ENCODE results near the gene LARGE1. TPM values are rescaled to one million over a fixed set of nuclear protein-coding genes. Genes with fewer than 3 reads are reported as not detected.

The LARGE1 gene
- total RNA-seq, 2 experiments from 2014 or later, result 0.69 to 1.1 TPM

DNA sequence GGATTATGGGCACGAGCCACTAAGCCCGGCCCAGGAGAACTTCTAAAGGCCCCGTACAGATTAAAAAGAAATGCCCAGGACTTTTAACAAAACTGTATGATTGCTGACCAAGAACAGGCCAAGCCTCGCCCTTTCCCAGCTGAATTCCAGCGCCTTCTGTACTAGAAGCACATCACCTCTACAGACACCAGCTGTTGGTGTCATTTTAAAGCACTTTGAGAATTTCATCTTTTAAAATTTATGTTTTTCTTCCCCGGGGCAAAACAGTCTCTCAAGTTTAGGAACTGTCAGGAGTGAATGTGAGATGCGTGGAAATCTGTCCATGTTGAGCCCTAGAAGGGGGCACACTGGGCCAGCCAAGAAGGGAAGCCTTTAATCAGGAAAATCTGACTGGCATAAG is 362.4 kb downstream of the LARGE1 start:
- CTCF ChIA-PET, result no interaction called here
- no peak overlapping the region for H3K27ac Mint-ChIP-seq
- H3K27me3 Mint-ChIP-seq (ENCODE audit: low read depth), result no peaks in the 10 kb centered on the region
- H3K9me3 Mint-ChIP-seq, result peaks cover 6% of the 10 kb centered on the region
- no peak overlapping the region for H3K4me3 Mint-ChIP-seq
- H3K36me3 Mint-ChIP-seq (ENCODE audit: low read depth), result no peaks in the 10 kb centered on the region
- DNase-seq, result no peak
- no peaks in the 10 kb centered on the region for H3K4me1 Mint-ChIP-seq (ENCODE audit: low read depth)
- intact Hi-C loops (cut with micrococcal nuclease), result no loop called here

DNA sequence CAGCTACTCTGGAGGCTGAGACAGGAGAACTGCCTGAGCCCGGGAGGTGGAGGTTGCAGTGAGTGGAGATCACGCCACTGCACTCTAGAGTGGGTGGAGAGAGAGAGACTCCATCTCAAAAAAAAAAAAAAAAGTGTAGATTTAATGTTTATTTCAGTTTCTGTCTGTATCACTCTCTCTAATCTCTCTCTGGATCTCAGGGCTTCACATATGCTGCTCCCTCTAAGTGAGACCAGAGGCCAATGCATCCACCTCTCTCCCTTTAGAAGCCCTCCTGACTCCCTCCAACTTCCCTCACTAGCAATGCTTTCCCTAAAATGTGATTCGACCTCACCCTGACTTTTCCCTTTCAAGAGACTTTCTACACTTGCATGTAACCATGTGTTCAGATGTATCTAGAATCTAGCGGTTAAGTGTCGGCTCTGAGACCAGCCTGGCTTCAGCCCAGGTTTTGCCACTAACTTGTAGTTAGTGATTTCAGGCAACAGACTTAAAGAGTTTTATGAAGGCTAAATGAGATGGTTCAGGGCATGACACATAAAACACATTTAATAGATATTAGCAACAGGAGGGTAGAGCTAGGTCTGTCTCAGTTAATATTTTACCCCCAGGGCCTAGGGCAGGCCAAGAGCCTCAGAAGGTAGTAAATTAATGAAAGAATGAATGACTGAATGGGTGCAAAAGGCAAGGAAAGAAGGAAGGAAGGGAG is 364.3 kb downstream of the LARGE1 start:
- Mint-ChIP-seq H3K4me3 (no peak overlapping the region), H3K4me1 (ENCODE audit: low read depth) (no peaks in the 10 kb centered on the region), H3K36me3 (ENCODE audit: low read depth) (no peaks in the 10 kb centered on the region), H3K27me3 (ENCODE audit: low read depth) (no peaks in the 10 kb centered on the region), H3K9me3 (peaks cover 6% of the 10 kb centered on the region), H3K27ac (no peak overlapping the region)
- intact Hi-C loops (cut with micrococcal nuclease), result no loop called here
- CTCF ChIA-PET, result no interaction called here
- no peak for DNase-seq

DNA sequence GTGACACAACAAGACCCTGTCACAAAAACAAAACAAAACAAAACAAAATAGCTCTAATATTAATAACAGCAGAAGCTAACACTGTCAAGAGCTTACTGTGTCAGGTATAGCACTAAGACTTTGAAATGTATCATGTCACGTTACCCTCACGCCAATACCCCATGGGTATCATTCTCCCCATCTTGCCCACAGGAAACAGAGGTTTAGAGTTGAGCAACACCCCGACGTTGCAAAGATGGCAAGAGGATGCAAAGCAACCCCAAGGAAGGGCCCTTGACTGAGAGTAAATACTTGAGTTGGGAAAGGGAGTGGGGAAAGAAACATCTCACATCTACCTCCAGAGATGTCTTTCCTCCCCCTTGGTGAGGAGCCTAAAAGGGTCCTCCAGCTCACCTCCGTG is 366.8 kb downstream of the LARGE1 start:
- intact Hi-C loops (cut with micrococcal nuclease), result no loop called here
- no peak for DNase-seq
- no peaks in the 10 kb centered on the region for H3K27me3 Mint-ChIP-seq (ENCODE audit: low read depth)
- H3K4me1 Mint-ChIP-seq (ENCODE audit: low read depth), result no peaks in the 10 kb centered on the region
- no peaks in the 10 kb centered on the region for H3K36me3 Mint-ChIP-seq (ENCODE audit: low read depth)
- no peak overlapping the region for H3K27ac Mint-ChIP-seq
- H3K9me3 Mint-ChIP-seq, result no peaks in the 10 kb centered on the region
- H3K4me3 Mint-ChIP-seq, result no peak overlapping the region
- CTCF ChIA-PET, result interaction anchor here (1.4 kb wide), 1 partner anchor 35 kb away, joined by 3 read pairs; no protein-coding TSS in a partner anchor

DNA sequence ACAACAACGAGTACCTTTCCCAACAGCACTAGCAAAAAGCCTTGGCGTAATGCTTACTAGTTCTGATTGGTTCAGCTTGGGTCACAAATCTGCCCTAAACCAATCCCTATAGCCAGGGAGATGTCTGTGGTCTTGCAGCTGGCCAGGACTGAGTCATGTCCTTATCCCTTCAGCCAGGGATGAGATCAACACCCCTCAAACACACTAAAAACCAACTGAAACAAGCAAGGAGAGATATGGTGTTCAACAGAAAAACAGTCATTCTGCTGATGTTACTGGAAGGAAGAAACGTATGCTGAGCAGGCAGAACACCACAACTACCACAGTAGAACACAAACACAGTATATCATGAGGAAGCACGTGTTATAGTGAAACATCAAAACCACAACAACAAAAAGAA is 375.6 kb downstream of the LARGE1 start:
- no peaks in the 10 kb centered on the region for H3K4me1 Mint-ChIP-seq (ENCODE audit: low read depth)
- CTCF ChIA-PET, result no interaction called here
- no peaks in the 10 kb centered on the region for H3K27me3 Mint-ChIP-seq (ENCODE audit: low read depth)
- H3K27ac Mint-ChIP-seq, result no peak overlapping the region
- H3K9me3 Mint-ChIP-seq, result peaks cover 5% of the 10 kb centered on the region
- DNase-seq, result no peak
- no peaks in the 10 kb centered on the region for H3K36me3 Mint-ChIP-seq (ENCODE audit: low read depth)
- no peak overlapping the region for H3K4me3 Mint-ChIP-seq
- intact Hi-C loops (cut with micrococcal nuclease), result no loop called here

DNA sequence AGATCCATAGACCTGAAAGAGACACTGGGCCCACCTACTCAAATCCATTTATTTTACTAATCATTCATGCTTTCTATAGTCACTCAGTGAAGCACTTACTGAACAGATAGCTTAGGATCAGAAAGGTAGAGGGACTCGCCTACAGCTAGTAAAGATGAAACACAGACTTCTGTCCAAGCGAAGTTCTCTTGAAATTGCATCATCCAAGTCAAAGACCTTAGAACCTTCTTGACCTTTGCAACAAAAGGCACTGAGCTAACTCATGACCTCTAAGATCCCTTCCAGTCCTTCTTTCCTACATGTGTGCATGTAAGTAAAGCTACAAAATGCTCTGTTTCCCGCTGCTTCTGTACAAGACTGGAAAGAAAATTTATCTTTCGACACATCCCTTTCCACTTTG is 377.6 kb downstream of the LARGE1 start:
- DNase-seq, result no peak
- H3K36me3 Mint-ChIP-seq (ENCODE audit: low read depth), result no peaks in the 10 kb centered on the region
- H3K27me3 Mint-ChIP-seq (ENCODE audit: low read depth), result no peaks in the 10 kb centered on the region
- H3K4me3 Mint-ChIP-seq, result no peak overlapping the region
- CTCF ChIA-PET, result no interaction called here
- H3K27ac Mint-ChIP-seq, result no peak overlapping the region
- peaks cover 5% of the 10 kb centered on the region for H3K9me3 Mint-ChIP-seq
- intact Hi-C loops (cut with micrococcal nuclease), result no loop called here
- H3K4me1 Mint-ChIP-seq (ENCODE audit: low read depth), result no peaks in the 10 kb centered on the region

DNA sequence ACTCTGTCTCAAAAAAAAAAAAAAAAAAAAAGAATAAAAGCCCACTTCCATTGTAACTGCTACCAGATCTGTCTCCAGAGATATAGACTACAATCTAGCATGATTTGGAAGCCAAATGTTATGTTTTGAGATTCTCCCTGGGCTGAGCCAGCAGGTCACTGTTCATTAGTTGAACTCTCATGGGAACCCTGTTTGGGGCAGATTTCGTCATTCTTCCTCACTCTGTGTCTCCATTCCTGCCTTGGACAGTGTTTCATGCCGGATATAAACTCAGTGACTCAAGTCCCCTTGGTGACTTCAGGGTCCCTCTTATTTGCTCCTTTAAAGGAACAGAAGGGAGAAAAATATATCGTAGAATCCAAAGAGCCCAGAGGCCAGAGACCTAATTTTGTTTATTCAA is 378.1 kb downstream of the LARGE1 start:
- H3K27me3 Mint-ChIP-seq (ENCODE audit: low read depth), result peaks cover 4% of the 10 kb centered on the region
- peaks cover 5% of the 10 kb centered on the region for H3K9me3 Mint-ChIP-seq
- no peak overlapping the region for H3K27ac Mint-ChIP-seq
- CTCF ChIA-PET, result no interaction called here
- H3K36me3 Mint-ChIP-seq (ENCODE audit: low read depth), result no peaks in the 10 kb centered on the region
- no peak overlapping the region for H3K4me3 Mint-ChIP-seq
- DNase-seq, result no peak
- intact Hi-C loops (cut with micrococcal nuclease), result no loop called here
- H3K4me1 Mint-ChIP-seq (ENCODE audit: low read depth), result no peaks in the 10 kb centered on the region

DNA sequence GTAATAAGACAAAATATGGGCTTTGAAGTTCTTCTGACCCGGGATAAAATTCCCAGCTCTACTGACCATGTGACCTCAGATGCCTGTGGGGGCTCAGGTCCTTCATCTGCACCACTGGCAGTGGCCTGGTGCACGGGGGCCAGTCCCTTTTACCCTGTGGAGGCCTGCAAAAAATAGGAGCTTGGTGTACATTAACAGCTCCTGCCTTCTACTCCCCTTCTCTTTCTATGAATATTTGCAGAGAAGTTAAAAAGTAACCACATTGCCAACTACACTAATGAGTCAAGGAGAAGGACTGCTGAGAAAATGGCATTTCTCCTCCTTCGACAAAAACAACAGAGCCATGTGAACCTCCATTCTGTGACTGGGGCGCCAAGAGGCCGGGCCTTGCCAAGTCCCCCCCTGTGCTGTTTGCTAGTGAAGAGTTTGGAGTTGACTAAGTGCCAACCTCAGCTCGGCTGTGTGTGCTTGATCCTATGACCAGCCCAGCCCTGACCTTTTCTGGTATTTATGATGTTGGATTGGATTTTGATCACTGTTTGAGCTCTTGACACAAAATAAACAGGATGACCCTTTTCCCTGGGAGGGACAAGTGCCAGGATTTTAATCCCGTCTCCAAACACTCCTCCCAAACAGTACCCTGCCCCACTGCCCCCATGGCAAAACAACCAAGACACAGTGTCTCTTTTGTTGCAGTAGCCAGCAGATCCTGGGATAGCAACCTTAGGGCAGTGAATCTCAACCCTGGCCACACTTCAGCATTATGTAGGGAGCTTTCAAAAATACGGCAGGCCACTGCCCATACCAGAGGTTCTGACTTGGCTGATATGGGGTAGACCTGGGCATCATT is 380.1 kb downstream of the LARGE1 start:
- CTCF ChIA-PET, result no interaction called here
- Mint-ChIP-seq H3K27me3 (ENCODE audit: low read depth) (peaks cover 4% of the 10 kb centered on the region), H3K9me3 (no peaks in the 10 kb centered on the region), H3K4me1 (ENCODE audit: low read depth) (no peaks in the 10 kb centered on the region), H3K27ac (no peak overlapping the region), H3K36me3 (ENCODE audit: low read depth) (no peaks in the 10 kb centered on the region), H3K4me3 (no peak overlapping the region)
- no peak for DNase-seq
- intact Hi-C loops (cut with micrococcal nuclease), result no loop called here

DNA sequence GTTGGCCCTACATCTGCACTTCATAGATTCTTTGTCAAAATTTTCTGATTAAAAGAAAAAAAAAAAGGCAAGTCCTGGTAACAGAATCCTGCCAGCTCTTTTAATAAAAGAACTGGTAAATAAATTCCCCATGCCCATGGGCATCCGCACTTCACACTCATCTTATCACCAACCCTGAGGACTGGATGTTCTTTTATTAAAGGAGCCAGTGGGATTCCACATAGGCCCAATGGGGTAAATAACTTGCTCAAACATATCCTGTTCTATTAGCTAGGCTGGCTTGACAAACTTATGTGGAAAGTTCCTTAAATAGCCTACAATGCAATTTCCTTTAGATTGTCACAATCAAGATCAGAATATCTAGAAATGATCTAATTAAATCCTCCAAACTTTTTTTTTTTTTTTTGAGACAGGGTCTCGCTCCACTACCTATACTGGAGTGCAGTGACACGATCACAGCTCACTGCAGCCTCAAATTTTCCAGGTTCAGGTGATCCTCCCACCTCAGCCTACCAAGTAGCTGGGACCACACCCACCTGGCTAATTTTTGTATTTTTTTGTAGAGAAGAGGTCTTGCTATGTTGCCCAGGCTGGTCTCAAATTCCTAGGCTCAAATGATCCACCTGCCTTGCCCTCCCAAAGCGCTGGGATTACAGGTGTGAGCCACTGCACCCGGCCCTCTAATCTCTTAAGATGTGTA is 380.9 kb downstream of the LARGE1 start:
- intact Hi-C loops (cut with micrococcal nuclease), result no loop called here
- no peaks in the 10 kb centered on the region for H3K36me3 Mint-ChIP-seq (ENCODE audit: low read depth)
- no peaks in the 10 kb centered on the region for H3K9me3 Mint-ChIP-seq
- CTCF ChIA-PET, result no interaction called here
- peaks cover 4% of the 10 kb centered on the region for H3K27me3 Mint-ChIP-seq (ENCODE audit: low read depth)
- H3K4me1 Mint-ChIP-seq (ENCODE audit: low read depth), result no peaks in the 10 kb centered on the region
- H3K27ac Mint-ChIP-seq, result no peak overlapping the region
- H3K4me3 Mint-ChIP-seq, result no peak overlapping the region
- DNase-seq, result no peak

DNA sequence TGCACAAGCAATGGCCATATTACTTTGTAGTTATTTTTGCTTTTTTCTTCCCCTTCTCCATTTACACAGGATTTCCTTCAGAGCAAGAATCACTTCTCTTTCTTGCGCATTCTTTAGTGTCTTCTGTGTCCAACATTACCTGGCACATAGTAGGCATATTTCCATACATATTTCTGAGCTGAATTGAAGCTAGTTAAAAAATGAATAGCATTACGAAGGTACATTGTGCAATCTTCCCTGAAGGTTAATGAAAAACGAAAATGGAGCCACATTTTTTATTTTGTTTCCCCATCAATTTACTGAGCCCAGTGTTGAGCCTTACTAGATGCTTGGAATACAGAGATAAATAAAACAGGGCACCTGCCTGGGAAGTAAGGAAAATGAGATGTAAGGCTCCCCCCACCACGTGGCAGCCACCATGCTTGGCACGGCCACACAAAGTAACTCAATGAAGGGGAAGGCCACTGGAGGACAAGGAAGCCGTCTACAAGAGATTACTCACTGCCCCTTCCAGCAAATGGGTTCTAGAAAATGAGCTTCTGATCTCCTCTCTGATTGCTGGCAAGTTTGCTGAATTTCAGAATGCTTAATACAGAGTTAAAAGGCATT is 381.9 kb downstream of the LARGE1 start:
- Mint-ChIP-seq H3K27ac (no peak overlapping the region), H3K9me3 (no peaks in the 10 kb centered on the region), H3K4me1 (ENCODE audit: low read depth) (no peaks in the 10 kb centered on the region), H3K4me3 (no peak overlapping the region), H3K36me3 (ENCODE audit: low read depth) (no peaks in the 10 kb centered on the region), H3K27me3 (ENCODE audit: low read depth) (peaks cover 4% of the 10 kb centered on the region)
- no peak for DNase-seq
- intact Hi-C loops (cut with micrococcal nuclease), result no loop called here
- CTCF ChIA-PET, result no interaction called here

DNA sequence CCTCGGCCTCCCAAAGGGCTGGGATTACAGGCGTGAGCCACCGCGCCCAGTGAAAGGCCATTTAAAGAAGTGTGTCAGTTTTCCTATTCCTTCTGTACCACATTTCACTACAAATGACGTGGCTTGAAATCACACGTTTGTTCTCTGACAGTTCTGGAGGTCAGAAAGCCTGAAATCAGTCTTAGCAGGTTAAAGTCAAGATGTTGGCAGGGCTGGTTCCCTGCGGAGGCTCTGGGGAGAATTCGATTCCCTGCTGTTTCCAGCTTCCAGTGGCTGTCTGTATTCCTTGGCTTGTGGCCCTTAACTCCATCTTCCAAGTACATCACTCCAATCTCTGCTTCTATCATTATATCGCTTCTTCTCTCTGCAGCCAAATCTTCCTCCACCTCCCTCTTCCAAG is 383.2 kb downstream of the LARGE1 start:
- no peak for DNase-seq

DNA sequence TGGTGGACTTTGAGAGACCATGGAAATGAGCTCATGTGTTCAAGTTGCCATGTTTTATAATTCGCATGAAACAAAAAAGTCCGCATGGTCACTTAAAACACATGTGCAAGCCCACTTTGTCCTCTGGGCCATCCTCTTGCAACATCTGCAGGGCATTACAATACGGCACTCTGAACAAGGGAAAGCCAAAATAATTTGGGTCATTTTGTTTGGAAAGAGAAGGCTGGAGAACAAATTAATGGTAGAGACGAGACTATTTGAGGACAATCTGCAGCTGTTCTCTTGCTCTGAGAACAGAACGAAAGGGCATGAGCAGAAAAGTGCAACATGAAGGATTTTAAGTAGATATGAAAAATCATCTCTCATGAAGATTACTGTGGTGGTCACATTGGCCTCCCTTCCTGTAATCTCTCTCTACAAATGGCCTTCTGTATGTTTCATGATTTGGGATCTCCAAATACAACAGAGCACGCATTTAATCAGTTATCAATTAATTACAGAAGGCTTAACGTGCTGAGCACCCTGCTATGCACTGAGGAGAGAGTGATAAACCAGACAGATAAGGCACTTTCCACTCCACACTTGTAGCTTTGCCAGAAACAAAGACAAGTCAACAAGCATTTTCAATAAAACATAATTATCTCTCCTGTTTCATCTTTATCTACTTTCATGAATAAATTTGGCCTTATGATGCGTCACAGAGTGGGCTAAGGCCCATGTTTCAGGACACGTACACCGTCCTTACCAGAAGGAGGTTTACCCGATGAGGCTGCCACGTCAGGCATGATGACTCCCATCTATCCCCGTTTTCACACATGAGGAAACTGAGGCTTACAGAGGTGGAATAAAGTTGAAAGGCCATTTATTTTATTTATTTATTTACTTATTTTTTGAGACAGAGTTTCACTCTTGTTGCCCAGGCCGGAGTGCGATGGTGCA is 384.1 kb downstream of the LARGE1 start:
- no peak overlapping the region for H3K4me3 Mint-ChIP-seq

More for the DNA sequence above, 383.2 kb downstream of the LARGE1 start:
- Mint-ChIP-seq H3K4me3 (no peak overlapping the region), H3K36me3 (ENCODE audit: low read depth) (no peaks in the 10 kb centered on the region), H3K27me3 (ENCODE audit: low read depth) (peaks cover 4% of the 10 kb centered on the region), H3K9me3 (no peaks in the 10 kb centered on the region), H3K4me1 (ENCODE audit: low read depth) (no peaks in the 10 kb centered on the region), H3K27ac (no peak overlapping the region)
- intact Hi-C loops (cut with micrococcal nuclease), result no loop called here
- CTCF ChIA-PET, result no interaction called here

More for the DNA sequence above, 384.1 kb downstream of the LARGE1 start:
- no peaks in the 10 kb centered on the region for H3K9me3 Mint-ChIP-seq
- H3K27ac Mint-ChIP-seq, result no peak overlapping the region
- DNase-seq, result no peak
- CTCF ChIA-PET, result no interaction called here
- no peaks in the 10 kb centered on the region for H3K36me3 Mint-ChIP-seq (ENCODE audit: low read depth)
- H3K27me3 Mint-ChIP-seq (ENCODE audit: low read depth), result peaks cover 4% of the 10 kb centered on the region
- intact Hi-C loops (cut with micrococcal nuclease), result no loop called here
- H3K4me1 Mint-ChIP-seq (ENCODE audit: low read depth), result no peaks in the 10 kb centered on the region
